Astrocyte of the cerebellum (primary cell): ENCODE measurements around the gene CDC45.

Experiments used
- DNase-seq: peaks from one replicate; pipeline ENCODE4 v3.0.0-alpha.2; 2011; ENCODE audit warnings: low read depth
- H3K4me3 ChIP-seq: 2 replicates; pipeline ENCODE4 v1.5.1; 2011; ENCODE audit warnings: mild to moderate bottlenecking, low read depth, low read length, moderate library complexity
- CTCF ChIP-seq: IDR thresholded peaks from 2 replicates; pipeline ENCODE4 v1.5.1; 2012; ENCODE audit warnings: low read length, low read depth, moderate library complexity, mild to moderate bottlenecking; ENCODE audit errors: missing control alignments
- in situ Hi-C: cut with HindIII; loops from 2 replicates; pipeline ENCODE4 v1.10.0; 2017; ENCODE audit warnings: low sequenced_read_pairs

Gene CDC45

GRCh38 chr22:19455585-19456370 is 23.9 kb upstream of the CDC45 start:
- no peak overlapping the region for H3K4me3 ChIP-seq
- in situ Hi-C loops, result no loop called here
- DNase-seq, result no peak
- no peak for TF ChIP-seq CTCF

- TF ChIP-seq CTCF, result no peak
- H3K4me3 ChIP-seq, result no peak overlapping the region
- in situ Hi-C loops, result no loop called here
- DNase-seq, result no peak
Observed at GRCh38 chr22:19456541-19456940, 23.2 kb upstream of the CDC45 start.

GRCh38 chr22:19457828-19458428 is 21.8 kb upstream of the CDC45 start:
- in situ Hi-C loops, result no loop called here
- no peak for DNase-seq
- no peak overlapping the region for H3K4me3 ChIP-seq
- TF ChIP-seq CTCF, result no peak

- no peak overlapping the region for H3K4me3 ChIP-seq
- no peak for TF ChIP-seq CTCF
- in situ Hi-C loops, result no loop called here
- DNase-seq, result no peak
Observed at GRCh38 chr22:19460036-19460435, 19.7 kb upstream of the CDC45 start.

GRCh38 chr22:19461506-19461905 is 18.2 kb upstream of the CDC45 start:
- no peak for DNase-seq
- no peak for TF ChIP-seq CTCF

GRCh38 chr22:19463008-19463407 is 16.7 kb upstream of the CDC45 start:
- in situ Hi-C loops, result no loop called here
- no peak for TF ChIP-seq CTCF
- DNase-seq, result no peak
- H3K4me3 ChIP-seq, result no peak overlapping the region

More at GRCh38 chr22:19461506-19461905, 18.2 kb upstream of the CDC45 start:
- in situ Hi-C loops, result no loop called here
- no peak overlapping the region for H3K4me3 ChIP-seq
